SIG-M5 treated with dmso at 0.1 percent for 504 hours (cell line): ENCODE measurements around the gene TTC21B.

ENCODE experiments used
- DNase-seq: peaks from one replicate; lab custom pipeline; 2025; ENCODE audit not compliant: unreplicated experiment; lab: John Stamatoyannopoulos, UW

The TTC21B gene

DNA sequence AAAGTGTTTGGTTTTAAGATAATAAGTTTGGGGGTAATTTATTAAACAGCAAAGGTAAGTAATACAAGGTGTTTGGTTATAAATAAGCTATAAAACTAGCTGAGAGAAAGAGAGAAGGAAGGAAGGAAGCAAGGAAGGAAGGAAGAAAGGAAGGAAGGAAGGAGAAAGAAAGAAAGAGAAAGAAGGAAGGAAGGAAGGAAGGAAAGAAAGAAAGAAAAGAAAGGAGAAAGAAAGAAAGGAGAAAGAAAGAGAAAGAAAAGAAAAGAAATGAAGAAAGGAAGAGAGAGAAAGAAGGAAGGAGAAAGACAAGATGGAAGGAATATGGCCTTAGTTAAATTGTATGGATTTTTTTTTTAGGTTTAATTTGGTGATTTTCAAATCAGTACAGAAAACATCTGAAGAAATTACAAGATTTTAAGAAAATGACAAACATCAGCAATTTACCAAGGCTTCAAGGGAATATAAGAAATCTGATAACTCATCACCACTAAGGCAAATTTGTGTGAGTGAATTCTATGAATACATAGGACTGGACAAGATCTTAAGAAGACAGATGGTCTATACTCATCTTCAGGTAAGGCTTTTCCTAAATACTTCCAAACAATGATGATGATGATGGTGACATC lies 113.1 kb downstream of the TTC21B start:
- no peak for DNase-seq

DNA sequence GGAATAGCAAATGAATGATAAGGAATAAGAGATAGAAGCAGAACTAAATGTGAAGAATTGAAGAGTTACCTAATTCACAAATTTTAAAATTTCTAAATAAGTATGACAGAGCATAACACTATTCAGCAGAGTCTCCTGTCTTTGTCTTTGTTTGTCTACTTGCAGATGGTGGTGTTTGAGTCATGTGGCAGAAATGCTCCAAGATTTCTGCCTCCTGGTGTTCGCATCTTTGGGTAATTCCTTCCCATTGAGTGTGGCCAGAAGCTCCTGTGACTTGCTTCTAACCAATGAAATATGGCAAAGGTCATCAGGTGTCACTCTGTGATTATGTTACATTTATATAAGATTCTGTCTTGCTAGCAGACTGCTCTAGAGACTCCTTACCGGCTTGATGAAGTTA lies 114.0 kb downstream of the TTC21B start:
- DNase-seq = no peak

DNA sequence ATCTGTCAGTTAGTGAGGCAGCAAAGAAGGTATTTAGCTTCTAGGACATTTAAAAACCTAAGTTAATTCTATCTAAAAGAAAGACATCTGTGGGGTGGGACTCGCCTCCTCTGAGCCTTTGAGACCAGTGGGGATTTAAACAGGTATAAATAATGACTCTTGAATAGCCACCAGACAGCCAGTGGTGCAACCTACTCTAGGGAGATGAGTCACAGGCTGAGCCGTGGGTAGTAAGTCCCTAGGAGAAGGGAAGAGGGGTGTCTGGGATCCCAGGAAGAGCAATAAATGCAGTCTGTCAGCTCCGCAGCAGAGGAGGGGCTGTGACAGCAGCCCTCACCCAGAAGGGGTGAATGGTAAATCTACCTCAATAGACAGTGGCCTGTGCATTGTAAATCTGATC lies 116.5 kb downstream of the TTC21B start:
- no peak for DNase-seq

GRCh38 chr2:165835363-165835762 lies 118.2 kb downstream of the TTC21B start:
- DNase-seq = no peak

DNA sequence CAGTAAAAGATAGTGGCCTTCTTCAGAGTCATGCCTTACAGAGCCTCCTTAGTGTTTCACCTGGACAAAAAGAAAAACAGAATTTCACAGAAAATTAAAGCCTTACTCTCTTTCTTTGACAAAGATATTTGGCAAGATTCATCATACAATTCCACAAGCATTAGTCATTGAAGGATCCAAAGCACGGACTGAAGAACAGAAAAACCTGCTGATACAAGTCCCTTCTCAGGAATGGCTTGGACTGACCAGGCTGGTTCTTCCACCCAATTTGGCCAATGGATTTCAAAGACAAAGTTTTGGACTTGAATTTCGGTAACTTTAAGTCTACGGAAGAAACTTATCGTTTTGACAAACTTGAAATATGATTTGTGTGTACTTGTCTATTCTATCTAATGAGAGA lies 120.4 kb downstream of the TTC21B start:
- peak; percentile 27 for DNase-seq

GRCh38 chr2:165827921-165828276 lies 125.7 kb downstream of the TTC21B start:
- DNase-seq = peak; percentile 22

GRCh38 chr2:165827016-165827920 lies 126.3 kb downstream of the TTC21B start:
- no peak for DNase-seq

DNA sequence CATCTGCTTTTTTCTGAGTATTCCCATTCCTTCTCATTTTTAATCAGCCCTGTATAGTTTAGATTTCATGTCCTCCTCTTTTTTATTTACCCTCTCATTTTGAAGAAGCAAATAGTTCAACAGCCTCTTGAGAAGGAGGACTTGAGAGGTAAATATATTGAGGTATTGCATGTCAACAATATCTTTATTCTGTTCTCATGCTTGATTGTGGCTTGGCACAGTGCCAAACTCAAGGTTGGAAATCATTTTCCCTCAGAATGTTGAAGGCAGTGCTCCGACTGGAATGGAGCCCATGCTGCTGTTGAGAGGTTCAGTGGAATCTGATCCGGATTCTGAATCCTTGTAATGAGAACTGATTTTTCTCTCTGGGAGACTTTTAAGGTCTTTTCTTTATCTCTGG lies 128.5 kb downstream of the TTC21B start:
- no peak for DNase-seq
